Measurements from ENCODE around the gene NPS. TPM values are rescaled to one million over a fixed set of nuclear protein-coding genes. Genes with fewer than 3 reads are reported as not detected.

Gene NPS
- total and polyA plus RNA-seq, 2 donors, result 0.38 TPM; not detected in 1

- H3K36me3 ChIP-seq (ENCODE audit: control insufficient read depth in 2 of 2, insufficient read depth in 2 of 2, low read length in 1 of 2), result no peaks in the 10 kb centered on the region
- H3K4me3 ChIP-seq (ENCODE audit: low read length in 2 of 2), result no peak overlapping the region
- H3K27ac ChIP-seq (ENCODE audit: low read depth in 1 of 2, low read length in 1 of 2), result no peak overlapping the region
- no peak for DNase-seq (ENCODE audit: low read depth in 6 of 9, low spot score in 9 of 9)
- WGBS, result 82% methylated on average over 4 of the region's 4 CpGs
- H3K4me1 ChIP-seq (ENCODE audit: control insufficient read depth in 2 of 2, insufficient read depth in 2 of 2, low read length in 2 of 2), result no peaks in the 10 kb centered on the region
- no peaks in the 10 kb centered on the region for H3K27me3 ChIP-seq (ENCODE audit: control insufficient read depth in 2 of 2, insufficient read depth in 1 of 2, low read length in 1 of 2)
- H3K9me3 ChIP-seq (ENCODE audit: control insufficient read depth in 2 of 2, insufficient read depth in 1 of 2, low read length in 1 of 2), result no peaks in the 10 kb centered on the region
Measured at GRCh38 chr10:127527320-127527719, 21.8 kb upstream of the NPS start.

GRCh38 chr10:127527891-127528290, 21.2 kb upstream of the NPS start:
- no peak for DNase-seq (ENCODE audit: low read depth in 6 of 9, low spot score in 9 of 9)

GRCh38 chr10:127532193-127532592, 16.9 kb upstream of the NPS start:
- Histone ChIP-seq H3K27me3 (ENCODE audit: control insufficient read depth in 2 of 2, insufficient read depth in 1 of 2, low read length in 1 of 2) (no peaks in the 10 kb centered on the region), H3K4me3 (ENCODE audit: low read length in 2 of 2) (no peak overlapping the region), H3K4me1 (ENCODE audit: control insufficient read depth in 2 of 2, insufficient read depth in 2 of 2, low read length in 2 of 2) (no peaks in the 10 kb centered on the region), H3K27ac (ENCODE audit: low read depth in 1 of 2, low read length in 1 of 2) (no peak overlapping the region), H3K9me3 (ENCODE audit: control insufficient read depth in 2 of 2, insufficient read depth in 1 of 2, low read length in 1 of 2) (no peaks in the 10 kb centered on the region), H3K36me3 (ENCODE audit: control insufficient read depth in 2 of 2, insufficient read depth in 2 of 2, low read length in 1 of 2) (no peaks in the 10 kb centered on the region)
- 92% methylated on average over 6 of the region's 6 CpGs for WGBS
- no peak for DNase-seq (ENCODE audit: low read depth in 6 of 9, low spot score in 9 of 9)

More at GRCh38 chr10:127527891-127528290, 21.2 kb upstream of the NPS start:
- Histone ChIP-seq H3K36me3 (ENCODE audit: control insufficient read depth in 2 of 2, insufficient read depth in 2 of 2, low read length in 1 of 2) (no peaks in the 10 kb centered on the region), H3K27ac (ENCODE audit: low read depth in 1 of 2, low read length in 1 of 2) (no peak overlapping the region), H3K9me3 (ENCODE audit: control insufficient read depth in 2 of 2, insufficient read depth in 1 of 2, low read length in 1 of 2) (no peaks in the 10 kb centered on the region), H3K4me3 (ENCODE audit: low read length in 2 of 2) (no peak overlapping the region), H3K27me3 (ENCODE audit: control insufficient read depth in 2 of 2, insufficient read depth in 1 of 2, low read length in 1 of 2) (no peaks in the 10 kb centered on the region), H3K4me1 (ENCODE audit: control insufficient read depth in 2 of 2, insufficient read depth in 2 of 2, low read length in 2 of 2) (no peaks in the 10 kb centered on the region)
- 72% methylated on average over 8 of the region's 8 CpGs for WGBS

GRCh38 chr10:127532659-127533058, 16.4 kb upstream of the NPS start:
- H3K27ac ChIP-seq (ENCODE audit: low read depth in 1 of 2, low read length in 1 of 2), result no peak overlapping the region
- H3K27me3 ChIP-seq (ENCODE audit: control insufficient read depth in 2 of 2, insufficient read depth in 1 of 2, low read length in 1 of 2), result no peaks in the 10 kb centered on the region
- no peaks in the 10 kb centered on the region for H3K4me1 ChIP-seq (ENCODE audit: control insufficient read depth in 2 of 2, insufficient read depth in 2 of 2, low read length in 2 of 2)
- no peak overlapping the region for H3K4me3 ChIP-seq (ENCODE audit: low read length in 2 of 2)
- H3K36me3 ChIP-seq (ENCODE audit: control insufficient read depth in 2 of 2, insufficient read depth in 2 of 2, low read length in 1 of 2), result no peaks in the 10 kb centered on the region
- 96% methylated on average over 5 of the region's 5 CpGs for WGBS
- no peaks in the 10 kb centered on the region for H3K9me3 ChIP-seq (ENCODE audit: control insufficient read depth in 2 of 2, insufficient read depth in 1 of 2, low read length in 1 of 2)
- no peak for DNase-seq (ENCODE audit: low read depth in 6 of 9, low spot score in 9 of 9)

- Histone ChIP-seq H3K27ac (ENCODE audit: low read depth in 1 of 2, low read length in 1 of 2) (no peak overlapping the region), H3K4me1 (ENCODE audit: control insufficient read depth in 2 of 2, insufficient read depth in 2 of 2, low read length in 2 of 2) (no peaks in the 10 kb centered on the region), H3K27me3 (ENCODE audit: control insufficient read depth in 2 of 2, insufficient read depth in 1 of 2, low read length in 1 of 2) (no peaks in the 10 kb centered on the region), H3K36me3 (ENCODE audit: control insufficient read depth in 2 of 2, insufficient read depth in 2 of 2, low read length in 1 of 2) (no peaks in the 10 kb centered on the region), H3K9me3 (ENCODE audit: control insufficient read depth in 2 of 2, insufficient read depth in 1 of 2, low read length in 1 of 2) (no peaks in the 10 kb centered on the region), H3K4me3 (ENCODE audit: low read length in 2 of 2) (no peak overlapping the region)
- DNase-seq (ENCODE audit: low read depth in 6 of 9, low spot score in 9 of 9), result no peak
- WGBS, result 79% methylated on average over 6 of the region's 6 CpGs
Measured at GRCh38 chr10:127534074-127534473, 15.0 kb upstream of the NPS start.

- Histone ChIP-seq H3K4me1 (ENCODE audit: control insufficient read depth in 2 of 2, insufficient read depth in 2 of 2, low read length in 2 of 2) (no peaks in the 10 kb centered on the region), H3K4me3 (ENCODE audit: low read length in 2 of 2) (no peak overlapping the region), H3K27ac (ENCODE audit: low read depth in 1 of 2, low read length in 1 of 2) (no peak overlapping the region), H3K27me3 (ENCODE audit: control insufficient read depth in 2 of 2, insufficient read depth in 1 of 2, low read length in 1 of 2) (no peaks in the 10 kb centered on the region), H3K36me3 (ENCODE audit: control insufficient read depth in 2 of 2, insufficient read depth in 2 of 2, low read length in 1 of 2) (no peaks in the 10 kb centered on the region), H3K9me3 (ENCODE audit: control insufficient read depth in 2 of 2, insufficient read depth in 1 of 2, low read length in 1 of 2) (no peaks in the 10 kb centered on the region)
- 90% methylated on average over 1 of the region's 1 CpG for WGBS
- DNase-seq (ENCODE audit: low read depth in 6 of 9, low spot score in 9 of 9), result no peak
Measured at GRCh38 chr10:127534496-127534895, 14.6 kb upstream of the NPS start.

- H3K4me1 ChIP-seq (ENCODE audit: control insufficient read depth in 2 of 2, insufficient read depth in 2 of 2, low read length in 2 of 2), result no peaks in the 10 kb centered on the region
- H3K4me3 ChIP-seq (ENCODE audit: low read length in 2 of 2), result no peak overlapping the region
- H3K36me3 ChIP-seq (ENCODE audit: control insufficient read depth in 2 of 2, insufficient read depth in 2 of 2, low read length in 1 of 2), result no peaks in the 10 kb centered on the region
- DNase-seq (ENCODE audit: low read depth in 6 of 9, low spot score in 9 of 9), result no peak
- H3K9me3 ChIP-seq (ENCODE audit: control insufficient read depth in 2 of 2, insufficient read depth in 1 of 2, low read length in 1 of 2), result no peaks in the 10 kb centered on the region
- 70% methylated on average over 8 of the region's 8 CpGs for WGBS
- no peak overlapping the region for H3K27ac ChIP-seq (ENCODE audit: low read depth in 1 of 2, low read length in 1 of 2)
- H3K27me3 ChIP-seq (ENCODE audit: control insufficient read depth in 2 of 2, insufficient read depth in 1 of 2, low read length in 1 of 2), result no peaks in the 10 kb centered on the region
Measured at GRCh38 chr10:127535802-127536515, 13.2 kb upstream of the NPS start.

- H3K36me3 ChIP-seq (ENCODE audit: control insufficient read depth in 2 of 2, insufficient read depth in 2 of 2, low read length in 1 of 2), result no peaks in the 10 kb centered on the region
- no peak for DNase-seq (ENCODE audit: low read depth in 6 of 9, low spot score in 9 of 9)
- WGBS, result 89% methylated on average over 21 of the region's 21 CpGs
- H3K4me1 ChIP-seq (ENCODE audit: control insufficient read depth in 2 of 2, insufficient read depth in 2 of 2, low read length in 2 of 2), result no peaks in the 10 kb centered on the region
- H3K27ac ChIP-seq (ENCODE audit: low read depth in 1 of 2, low read length in 1 of 2), result no peak overlapping the region
- no peak overlapping the region for H3K4me3 ChIP-seq (ENCODE audit: low read length in 2 of 2)
- no peaks in the 10 kb centered on the region for H3K9me3 ChIP-seq (ENCODE audit: control insufficient read depth in 2 of 2, insufficient read depth in 1 of 2, low read length in 1 of 2)
- no peaks in the 10 kb centered on the region for H3K27me3 ChIP-seq (ENCODE audit: control insufficient read depth in 2 of 2, insufficient read depth in 1 of 2, low read length in 1 of 2)
Measured at GRCh38 chr10:127536972-127537760, 11.9 kb upstream of the NPS start.

GRCh38 chr10:127537924-127538323, 11.2 kb upstream of the NPS start:
- Histone ChIP-seq H3K27me3 (ENCODE audit: control insufficient read depth in 2 of 2, insufficient read depth in 1 of 2, low read length in 1 of 2) (no peaks in the 10 kb centered on the region), H3K4me3 (ENCODE audit: low read length in 2 of 2) (no peak overlapping the region), H3K9me3 (ENCODE audit: control insufficient read depth in 2 of 2, insufficient read depth in 1 of 2, low read length in 1 of 2) (no peaks in the 10 kb centered on the region), H3K27ac (ENCODE audit: low read depth in 1 of 2, low read length in 1 of 2) (no peak overlapping the region), H3K4me1 (ENCODE audit: control insufficient read depth in 2 of 2, insufficient read depth in 2 of 2, low read length in 2 of 2) (no peaks in the 10 kb centered on the region), H3K36me3 (ENCODE audit: control insufficient read depth in 2 of 2, insufficient read depth in 2 of 2, low read length in 1 of 2) (no peaks in the 10 kb centered on the region)
- WGBS, result 87% methylated on average over 8 of the region's 8 CpGs
- DNase-seq (ENCODE audit: low read depth in 6 of 9, low spot score in 9 of 9), result no peak
